ENCODE measurements around the gene PDE4A. TPM values are rescaled to one million over a fixed set of nuclear protein-coding genes. Genes with fewer than 3 reads are reported as not detected.

The PDE4A gene
- total RNA-seq, 1 donor: 5.1 TPM

GRCh38 chr19:10464456-10464855 lies 44.1 kb downstream of the PDE4A start:
- Histone ChIP-seq H3K79me2 (ENCODE audit: insufficient read depth, low read length) (no peaks in the 10 kb centered on the region), H3K27ac (ENCODE audit: low read depth, low read length) (no peak overlapping the region), H2AFZ (ENCODE audit: low read length) (no peak overlapping the region), H3K4me2 (ENCODE audit: insufficient read depth, low read length) (no peak overlapping the region), H4K20me1 (ENCODE audit: insufficient read depth, low read length) (no peaks in the 10 kb centered on the region), H3K4me1 (ENCODE audit: insufficient read depth, low read length) (no peaks in the 10 kb centered on the region), H3K27me3 (ENCODE audit: insufficient read depth, low read length) (no peaks in the 10 kb centered on the region), H3K4me3 (ENCODE audit: insufficient read depth, low read length) (no peak overlapping the region), H3K36me3 (ENCODE audit: insufficient read depth, low read length) (no peaks in the 10 kb centered on the region), H3K9me3 (ENCODE audit: low read depth, low read length) (no peaks in the 10 kb centered on the region)
- TF ChIP-seq CTCF (IDR thresholded peaks at IDR 0.05; ENCODE audit: extremely low read depth, low read depth, low read length): no peak
- no peak for DNase-seq (ENCODE audit: insufficient read length, low spot score, missing footprints)

- Histone ChIP-seq H3K4me3 (ENCODE audit: insufficient read depth, low read length) (no peak overlapping the region), H3K9me3 (ENCODE audit: low read depth, low read length) (no peaks in the 10 kb centered on the region), H3K36me3 (ENCODE audit: insufficient read depth, low read length) (no peaks in the 10 kb centered on the region), H3K4me1 (ENCODE audit: insufficient read depth, low read length) (no peaks in the 10 kb centered on the region), H3K27ac (ENCODE audit: low read depth, low read length) (no peak overlapping the region), H3K4me2 (ENCODE audit: insufficient read depth, low read length) (no peak overlapping the region), H4K20me1 (ENCODE audit: insufficient read depth, low read length) (no peaks in the 10 kb centered on the region), H3K79me2 (ENCODE audit: insufficient read depth, low read length) (no peaks in the 10 kb centered on the region), H2AFZ (ENCODE audit: low read length) (no peak overlapping the region), H3K27me3 (ENCODE audit: insufficient read depth, low read length) (no peaks in the 10 kb centered on the region)
- TF ChIP-seq CTCF (IDR thresholded peaks at IDR 0.05; ENCODE audit: extremely low read depth, low read depth, low read length): no peak
- DNase-seq (ENCODE audit: insufficient read length, low spot score, missing footprints): peak; percentile 36
Observed at GRCh38 chr19:10467104-10467706, 46.9 kb downstream of the PDE4A start.

- no peak overlapping the region for H3K4me3 ChIP-seq (ENCODE audit: insufficient read depth, low read length)
- no peak overlapping the region for H3K27ac ChIP-seq (ENCODE audit: low read depth, low read length)
- no peak for TF ChIP-seq CTCF (IDR thresholded peaks at IDR 0.05; ENCODE audit: extremely low read depth, low read depth, low read length)
- no peak overlapping the region for H2AFZ ChIP-seq (ENCODE audit: low read length)
- no peaks in the 10 kb centered on the region for H4K20me1 ChIP-seq (ENCODE audit: insufficient read depth, low read length)
- no peaks in the 10 kb centered on the region for H3K9me3 ChIP-seq (ENCODE audit: low read depth, low read length)
- H3K79me2 ChIP-seq (ENCODE audit: insufficient read depth, low read length): no peaks in the 10 kb centered on the region
- no peak overlapping the region for H3K4me2 ChIP-seq (ENCODE audit: insufficient read depth, low read length)
- no peaks in the 10 kb centered on the region for H3K27me3 ChIP-seq (ENCODE audit: insufficient read depth, low read length)
- no peaks in the 10 kb centered on the region for H3K36me3 ChIP-seq (ENCODE audit: insufficient read depth, low read length)
- peak; percentile 23 for DNase-seq (ENCODE audit: insufficient read length, low spot score, missing footprints)
- no peaks in the 10 kb centered on the region for H3K4me1 ChIP-seq (ENCODE audit: insufficient read depth, low read length)
Observed at GRCh38 chr19:10468133-10468532, 47.8 kb downstream of the PDE4A start.

- no peaks in the 10 kb centered on the region for H4K20me1 ChIP-seq (ENCODE audit: insufficient read depth, low read length)
- no peak overlapping the region for H3K4me3 ChIP-seq (ENCODE audit: insufficient read depth, low read length)
- peak; percentile 53 for TF ChIP-seq CTCF (IDR thresholded peaks at IDR 0.05; ENCODE audit: extremely low read depth, low read depth, low read length)
- no peak overlapping the region for H3K4me2 ChIP-seq (ENCODE audit: insufficient read depth, low read length)
- H3K9me3 ChIP-seq (ENCODE audit: low read depth, low read length): no peaks in the 10 kb centered on the region
- H3K36me3 ChIP-seq (ENCODE audit: insufficient read depth, low read length): no peaks in the 10 kb centered on the region
- H3K79me2 ChIP-seq (ENCODE audit: insufficient read depth, low read length): no peaks in the 10 kb centered on the region
- DNase-seq (ENCODE audit: insufficient read length, low spot score, missing footprints): peak; percentile 88
- H3K27ac ChIP-seq (ENCODE audit: low read depth, low read length): no peak overlapping the region
- no peaks in the 10 kb centered on the region for H3K4me1 ChIP-seq (ENCODE audit: insufficient read depth, low read length)
- no peak overlapping the region for H2AFZ ChIP-seq (ENCODE audit: low read length)
- no peaks in the 10 kb centered on the region for H3K27me3 ChIP-seq (ENCODE audit: insufficient read depth, low read length)
Observed at GRCh38 chr19:10471909-10472308, 51.6 kb downstream of the PDE4A start.

Data from osteoblast (primary cell).